ENCODE data around the gene PELI2. TPM values are rescaled to one million over a fixed set of nuclear protein-coding genes. Genes with fewer than 3 reads are reported as not detected.

The PELI2 gene
- total RNA-seq, 2 donors from 2014 or later, result 31.6 to 41.8 TPM

- DNase-seq (no peak), ATAC-seq (no peak)
- Histone ChIP-seq H3K27ac (no peak overlapping the region), H3K4me1 (peaks cover 15% of the 10 kb centered on the region), H3K27me3 (no peaks in the 10 kb centered on the region), H3K36me3 (replicated peaks in 1 of 2; ENCODE audit: insufficient read depth in 1 of 2, low read depth in 2 of 2) (no peaks in the 10 kb centered on the region), H3K4me3 (no peak overlapping the region), H3K9me3 (no peaks in the 10 kb centered on the region)
- TF ChIP-seq POLR2A (IDR thresholded peaks at IDR 0.05), result no peak
- WGBS, 2 donors, result 29 to 39% methylated on average over 4 of the region's 4 CpGs
- intact Hi-C loops (cut with DNase I), result no loop called here
Observed at GRCh38 chr14:56094076-56094475, 24.1 kb upstream of the PELI2 start.

- Histone ChIP-seq H3K27ac (no peak overlapping the region), H3K9me3 (no peaks in the 10 kb centered on the region), H3K36me3 (replicated peaks in 1 of 2; ENCODE audit: insufficient read depth in 1 of 2, low read depth in 2 of 2) (no peaks in the 10 kb centered on the region), H3K4me3 (no peak overlapping the region), H3K27me3 (no peaks in the 10 kb centered on the region), H3K4me1 (peaks cover 15% of the 10 kb centered on the region)
- DNase-seq (no peak), ATAC-seq (no peak)
- TF ChIP-seq POLR2A (IDR thresholded peaks at IDR 0.05), result no peak
- TF ChIP-seq CTCF (IDR thresholded peaks at IDR 0.05), result no peak
- WGBS, 2 donors, result 100% methylated on average over 1 of the region's 1 CpG
- intact Hi-C loops (cut with DNase I), result no loop called here
Observed at GRCh38 chr14:56098021-56098420, 20.2 kb upstream of the PELI2 start.

- DNase-seq (no peak), ATAC-seq (no peak)
- H3K27me3 ChIP-seq, result no peaks in the 10 kb centered on the region
- H3K27ac ChIP-seq, result peak overlapping the region in 1 of 4 donors; percentile 19
- H3K4me1 ChIP-seq, result peaks cover 9% of the 10 kb centered on the region
- intact Hi-C loops (cut with DNase I), result no loop called here
- TF ChIP-seq POLR2A (IDR thresholded peaks at IDR 0.05) (no peak), CTCF (IDR thresholded peaks at IDR 0.05) (no peak)
- H3K4me3 ChIP-seq, result no peak overlapping the region
- 49 to 51% methylated on average over 7 of the region's 7 CpGs for WGBS, 2 donors
- H3K36me3 ChIP-seq (replicated peaks in 1 of 2; ENCODE audit: insufficient read depth in 1 of 2, low read depth in 2 of 2), result no peaks in the 10 kb centered on the region
- no peaks in the 10 kb centered on the region for H3K9me3 ChIP-seq
Observed at GRCh38 chr14:56099081-56099797, 19.0 kb upstream of the PELI2 start.

GRCh38 chr14:56100556-56100955 lies 17.7 kb upstream of the PELI2 start:
- intact Hi-C loops (cut with DNase I), result no loop called here
- WGBS, 2 donors, result 86 to 87% methylated on average over 3 of the region's 3 CpGs
- H3K36me3 ChIP-seq (replicated peaks in 1 of 2; ENCODE audit: insufficient read depth in 1 of 2, low read depth in 2 of 2), result no peaks in the 10 kb centered on the region

DNA sequence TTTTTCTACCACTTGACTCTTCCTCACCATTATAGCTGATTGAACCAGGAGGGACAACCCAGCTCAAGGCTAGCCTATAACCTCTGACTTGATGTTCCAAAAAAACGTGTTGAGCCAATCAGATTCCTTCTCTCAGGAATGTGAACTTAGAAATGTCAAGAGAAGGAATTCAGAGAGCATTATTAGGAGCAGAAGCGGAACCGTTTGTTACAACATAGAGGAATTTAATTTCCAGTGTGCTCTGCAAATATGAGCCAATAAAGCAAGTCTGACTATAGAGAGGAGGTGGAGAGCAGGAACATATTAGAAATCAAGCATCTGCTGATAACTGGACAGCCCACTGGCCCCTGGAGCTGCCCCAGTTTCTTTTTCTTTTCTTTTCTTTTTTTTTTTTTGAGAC lies 15.3 kb upstream of the PELI2 start:
- 77 to 79% methylated on average over 3 of the region's 3 CpGs for WGBS, 2 donors
- DNase-seq (no peak), ATAC-seq (no peak)
- H3K27ac ChIP-seq, result no peak overlapping the region
- intact Hi-C loops (cut with DNase I), result no loop called here
- TF ChIP-seq CTCF (IDR thresholded peaks at IDR 0.05) (no peak), POLR2A (IDR thresholded peaks at IDR 0.05) (no peak)
- no peak overlapping the region for H3K4me3 ChIP-seq
- peaks cover 9% of the 10 kb centered on the region for H3K4me1 ChIP-seq
- H3K36me3 ChIP-seq (replicated peaks in 1 of 2; ENCODE audit: insufficient read depth in 1 of 2, low read depth in 2 of 2), result no peaks in the 10 kb centered on the region
- no peaks in the 10 kb centered on the region for H3K27me3 ChIP-seq
- H3K9me3 ChIP-seq, result no peaks in the 10 kb centered on the region

More at GRCh38 chr14:56100556-56100955, 17.7 kb upstream of the PELI2 start:
- no peaks in the 10 kb centered on the region for H3K27me3 ChIP-seq
- TF ChIP-seq CTCF (IDR thresholded peaks at IDR 0.05) (no peak), POLR2A (IDR thresholded peaks at IDR 0.05) (no peak)
- no peak for ATAC-seq
- H3K9me3 ChIP-seq, result no peaks in the 10 kb centered on the region
- no peak overlapping the region for H3K4me3 ChIP-seq
- H3K4me1 ChIP-seq, result peaks cover 8% of the 10 kb centered on the region
- no peak overlapping the region for H3K27ac ChIP-seq
- DNase-seq, result no peak
